ENCODE data around the gene ZNF74. TPM values are rescaled to one million over a fixed set of nuclear protein-coding genes. Genes with fewer than 3 reads are reported as not detected.

The ZNF74 gene
- total RNA-seq, 1 donor from 2014 or later, result 4.3 TPM

DNA sequence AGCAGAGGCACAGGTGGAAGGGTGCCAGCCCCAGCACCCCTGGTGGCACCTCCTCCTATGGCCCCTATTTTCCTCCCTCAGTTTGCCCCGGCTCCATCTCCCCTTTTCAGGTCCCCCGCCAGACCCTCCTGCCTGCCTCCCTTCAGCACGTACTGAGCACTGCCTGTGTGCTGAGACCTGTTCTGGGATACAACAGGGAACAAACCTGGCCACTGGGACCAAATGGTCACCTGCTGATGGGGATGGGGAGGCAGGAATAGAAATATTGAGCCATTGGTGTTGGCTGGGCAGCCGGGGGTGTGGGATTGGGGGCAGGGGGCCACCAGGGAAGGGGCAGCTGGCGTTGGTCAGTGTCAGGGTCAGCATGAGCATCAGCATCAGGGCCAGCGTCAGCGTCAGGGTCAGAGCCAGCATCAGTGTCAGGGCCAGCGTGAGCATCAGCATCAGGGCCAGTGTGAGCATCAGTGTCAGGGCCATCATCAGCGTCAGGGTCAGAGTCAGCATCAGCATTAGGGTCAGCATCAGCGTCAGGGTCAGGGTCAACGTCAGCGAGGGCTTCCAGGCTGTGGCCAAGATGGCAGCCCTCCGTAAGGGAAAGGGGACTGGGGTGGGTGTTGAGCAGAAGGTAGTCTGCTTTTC, 7.5 kb downstream of the ZNF74 start:
- POLR2A ChIA-PET, result no interaction called here
- ATAC-seq (ENCODE audit: low read depth), result no peak
- H3K27me3 Mint-ChIP-seq, result no peaks in the 10 kb centered on the region
- H3K9me3 Mint-ChIP-seq, result no peaks in the 10 kb centered on the region
- CTCF ChIA-PET, result no interaction called here
- TF ChIP-seq, protein P1, sequence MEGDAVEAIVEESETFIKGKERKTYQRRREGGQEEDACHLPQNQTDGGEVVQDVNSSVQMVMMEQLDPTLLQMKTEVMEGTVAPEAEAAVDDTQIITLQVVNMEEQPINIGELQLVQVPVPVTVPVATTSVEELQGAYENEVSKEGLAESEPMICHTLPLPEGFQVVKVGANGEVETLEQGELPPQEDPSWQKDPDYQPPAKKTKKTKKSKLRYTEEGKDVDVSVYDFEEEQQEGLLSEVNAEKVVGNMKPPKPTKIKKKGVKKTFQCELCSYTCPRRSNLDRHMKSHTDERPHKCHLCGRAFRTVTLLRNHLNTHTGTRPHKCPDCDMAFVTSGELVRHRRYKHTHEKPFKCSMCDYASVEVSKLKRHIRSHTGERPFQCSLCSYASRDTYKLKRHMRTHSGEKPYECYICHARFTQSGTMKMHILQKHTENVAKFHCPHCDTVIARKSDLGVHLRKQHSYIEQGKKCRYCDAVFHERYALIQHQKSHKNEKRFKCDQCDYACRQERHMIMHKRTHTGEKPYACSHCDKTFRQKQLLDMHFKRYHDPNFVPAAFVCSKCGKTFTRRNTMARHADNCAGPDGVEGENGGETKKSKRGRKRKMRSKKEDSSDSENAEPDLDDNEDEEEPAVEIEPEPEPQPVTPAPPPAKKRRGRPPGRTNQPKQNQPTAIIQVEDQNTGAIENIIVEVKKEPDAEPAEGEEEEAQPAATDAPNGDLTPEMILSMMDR (IDR thresholded peaks at IDR 0.05), result no peak
- no peak overlapping the region for H3K4me3 Mint-ChIP-seq
- H3K36me3 Mint-ChIP-seq (ENCODE audit: low read depth), result peaks cover 27% of the 10 kb centered on the region
- DNase-seq, result no peak
- intact Hi-C loops (cut with micrococcal nuclease), result no loop called here
- H3K27ac Mint-ChIP-seq, result no peak overlapping the region
- peaks cover 3% of the 10 kb centered on the region for H3K4me1 Mint-ChIP-seq

DNA sequence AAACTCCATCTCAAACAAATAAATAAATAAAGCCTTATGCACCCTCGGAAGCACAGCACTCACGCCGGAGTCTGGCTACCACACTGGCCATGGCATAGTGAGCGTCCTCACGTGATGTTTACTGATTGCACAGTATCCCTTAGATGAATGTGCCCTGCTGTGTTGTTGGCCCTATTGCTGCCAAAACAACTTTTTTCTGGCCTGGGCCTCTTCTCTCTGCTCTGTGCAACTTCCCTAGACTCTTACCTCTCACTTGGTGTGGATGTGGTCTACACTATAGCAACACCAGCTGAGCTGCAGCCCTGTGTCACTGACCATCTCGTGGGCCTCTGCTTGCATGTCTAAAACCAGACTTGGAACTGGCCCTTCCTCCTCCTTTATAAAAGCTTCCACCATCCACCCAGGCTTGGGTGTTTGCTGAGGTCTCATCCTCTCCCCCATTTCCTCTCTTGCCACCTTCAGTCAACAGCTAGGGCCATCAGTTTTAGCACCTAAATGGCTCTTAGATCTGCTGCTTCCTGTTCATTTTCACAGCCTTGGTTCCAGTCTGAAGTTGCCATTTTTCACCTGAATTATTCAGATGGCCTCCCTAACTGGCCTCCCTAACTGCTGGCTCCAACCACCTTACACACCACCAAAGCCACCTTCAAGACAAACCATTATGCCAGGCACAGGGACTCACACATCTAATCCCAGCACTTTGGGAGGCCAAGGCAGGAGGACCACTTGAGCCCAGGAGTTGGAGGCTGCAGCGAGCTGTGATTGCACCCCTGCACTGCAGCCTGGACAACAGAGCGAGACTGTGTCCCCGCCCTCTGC, 9.2 kb downstream of the ZNF74 start:
- Mint-ChIP-seq H3K36me3 (ENCODE audit: low read depth) (peaks cover 35% of the 10 kb centered on the region), H3K4me3 (no peak overlapping the region), H3K27ac (no peak overlapping the region), H3K27me3 (no peaks in the 10 kb centered on the region), H3K4me1 (no peaks in the 10 kb centered on the region), H3K9me3 (no peaks in the 10 kb centered on the region)
- DNase-seq, result no peak
- ChIA-PET POLR2A (interaction anchor here (0.6 kb wide), 1 partner anchor 15 kb away, joined by 5 read pairs; no protein-coding TSS in a partner anchor), CTCF (no interaction called here)
- ATAC-seq (ENCODE audit: low read depth), result no peak
- TF ChIP-seq, protein P1 (IDR thresholded peaks at IDR 0.05), result no peak
- intact Hi-C loops (cut with micrococcal nuclease), result no loop called here

DNA sequence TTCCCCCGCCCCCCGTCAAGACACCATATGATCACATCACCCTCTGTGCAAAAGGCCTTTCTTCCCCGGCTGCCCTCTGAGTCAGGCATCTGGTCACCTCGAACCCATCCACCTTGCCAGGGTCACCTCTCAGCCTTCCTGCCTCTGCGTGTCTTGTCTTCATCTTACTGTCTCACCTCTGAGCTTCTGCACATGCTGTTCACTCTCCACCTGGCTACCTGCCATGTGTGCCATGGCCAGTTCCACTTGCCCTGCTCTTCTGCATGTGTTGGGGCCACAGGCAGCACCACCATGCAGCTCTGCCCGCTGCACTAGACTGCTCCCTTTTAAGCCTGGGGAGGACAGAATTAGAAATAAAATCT, 9.8 kb downstream of the ZNF74 start:
- ChIA-PET CTCF (interaction anchor here (0.8 kb wide), 1 partner anchor 14 kb away, joined by 3 read pairs; no protein-coding TSS in a partner anchor), POLR2A (interaction anchor here (0.6 kb wide), 1 partner anchor 15 kb away, joined by 5 read pairs; no protein-coding TSS in a partner anchor)
- Mint-ChIP-seq H3K4me3 (no peak overlapping the region), H3K27me3 (no peaks in the 10 kb centered on the region), H3K4me1 (no peaks in the 10 kb centered on the region), H3K36me3 (ENCODE audit: low read depth) (peaks cover 35% of the 10 kb centered on the region), H3K9me3 (no peaks in the 10 kb centered on the region), H3K27ac (no peak overlapping the region)
- DNase-seq (no peak), ATAC-seq (ENCODE audit: low read depth) (no peak)
- TF ChIP-seq, protein P1 (IDR thresholded peaks at IDR 0.05), result no peak
- intact Hi-C loops (cut with micrococcal nuclease), result no loop called here

DNA sequence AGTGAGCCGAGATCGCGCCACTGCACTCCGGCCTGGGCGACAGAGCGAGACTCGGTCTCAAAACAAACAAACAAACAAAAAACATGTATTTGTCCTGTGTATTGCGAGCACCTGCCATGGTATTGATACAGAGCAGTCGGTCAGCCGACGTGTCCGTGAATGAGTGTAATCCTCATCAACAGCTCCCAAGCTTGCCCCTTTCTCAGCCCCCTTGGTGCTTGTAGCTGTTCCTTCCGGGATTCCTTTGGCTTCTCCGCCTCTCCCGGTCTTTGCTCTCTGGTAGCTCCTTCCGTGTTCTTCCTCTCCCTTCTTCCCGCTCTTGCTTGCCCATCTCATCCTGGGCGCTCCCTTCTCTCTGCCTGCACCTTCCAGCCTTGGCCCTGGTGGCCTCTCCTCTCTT, 10.9 kb downstream of the ZNF74 start:
- intact Hi-C loops (cut with micrococcal nuclease), result no loop called here
- ChIA-PET POLR2A (interaction anchor here (0.5 kb wide), 1 partner anchor 103 kb away, joined by 3 read pairs; no protein-coding TSS in a partner anchor), CTCF (no interaction called here)
- H3K4me1 Mint-ChIP-seq, result no peaks in the 10 kb centered on the region
- H3K27me3 Mint-ChIP-seq, result no peaks in the 10 kb centered on the region
- TF ChIP-seq, protein P1 (IDR thresholded peaks at IDR 0.05), result no peak
- H3K36me3 Mint-ChIP-seq (ENCODE audit: low read depth), result peaks cover 33% of the 10 kb centered on the region
- ATAC-seq (ENCODE audit: low read depth) (no peak), DNase-seq (no peak)
- no peaks in the 10 kb centered on the region for H3K9me3 Mint-ChIP-seq
- H3K27ac Mint-ChIP-seq, result no peak overlapping the region
- H3K4me3 Mint-ChIP-seq, result no peak overlapping the region

DNA sequence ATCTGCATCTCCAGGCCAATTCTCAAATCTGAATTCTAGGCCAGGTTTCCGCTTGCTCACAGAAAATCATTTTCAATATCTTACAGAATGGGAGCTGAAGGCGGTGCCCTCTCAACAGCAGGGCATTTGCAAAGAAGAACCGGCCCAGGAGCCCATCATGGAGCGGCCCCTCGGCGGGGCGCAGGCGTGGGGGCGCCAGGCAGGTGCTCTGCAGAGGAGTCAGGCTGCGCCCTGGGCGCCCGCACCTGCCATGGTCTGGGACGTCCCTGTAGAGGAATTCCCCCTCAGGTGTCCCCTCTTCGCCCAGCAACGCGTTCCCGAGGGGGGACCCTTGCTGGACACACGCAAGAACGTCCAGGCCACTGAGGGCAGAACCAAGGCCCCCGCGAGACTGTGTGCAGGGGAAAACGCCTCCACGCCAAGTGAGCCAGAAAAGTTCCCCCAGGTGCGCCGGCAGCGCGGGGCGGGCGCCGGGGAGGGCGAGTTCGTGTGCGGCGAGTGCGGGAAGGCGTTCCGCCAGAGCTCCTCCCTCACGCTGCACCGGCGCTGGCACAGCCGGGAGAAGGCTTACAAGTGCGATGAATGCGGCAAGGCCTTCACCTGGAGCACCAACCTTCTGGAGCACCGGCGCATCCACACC, 11.5 kb downstream of the ZNF74 start:
- DNase-seq (no peak), ATAC-seq (ENCODE audit: low read depth) (no peak)
- CTCF ChIA-PET, result no interaction called here
- Mint-ChIP-seq H3K36me3 (ENCODE audit: low read depth) (peaks cover 30% of the 10 kb centered on the region), H3K27me3 (no peaks in the 10 kb centered on the region), H3K9me3 (no peaks in the 10 kb centered on the region), H3K4me3 (no peak overlapping the region), H3K4me1 (no peaks in the 10 kb centered on the region), H3K27ac (no peak overlapping the region)
- TF ChIP-seq, protein P1 (IDR thresholded peaks at IDR 0.05), result no peak
- intact Hi-C loops (cut with micrococcal nuclease), result no loop called here
- POLR2A ChIA-PET, result no interaction called here
